Rectal smooth muscle tissue (tissue), 1 donor: ENCODE measurements around the gene TARS2.
A peak's percentile ranks its signal among the peaks of the same experiment; 100 is the strongest.

ENCODE experiments used
- H3K27ac ChIP-seq: one replicate; pipeline ENCODE4 v1.7.0; 2013; ENCODE audit warnings: low read depth, low read length, inconsistent platforms
- H3K27me3 ChIP-seq: one replicate; pipeline ENCODE4 v1.7.0; 2013; ENCODE audit warnings: low read length; ENCODE audit not compliant: control insufficient read depth, insufficient read depth
- H3K36me3 ChIP-seq: one replicate; pipeline ENCODE4 v1.7.0; 2013; ENCODE audit warnings: low read length; ENCODE audit not compliant: control insufficient read depth, insufficient read depth
- H3K4me1 ChIP-seq: one replicate; pipeline ENCODE4 v1.7.0; 2013; ENCODE audit warnings: low read length; ENCODE audit not compliant: control insufficient read depth, insufficient read depth
- H3K4me3 ChIP-seq: one replicate; pipeline ENCODE4 v1.7.0; 2013; ENCODE audit warnings: low read length
- H3K9ac ChIP-seq: one replicate; pipeline ENCODE4 v1.7.0; 2013; ENCODE audit warnings: low read length

TARS2 gene

GRCh38 chr1:150486966-150487762, at the start of gene TARS2:
Gene TARS2 (plus strand): TSS chr1:150487419. CDS start chr1:150487451, 32 bp downstream.
- H3K27me3 ChIP-seq: no peaks in the 10 kb centered on the region
- peak within 1 kb of the TSS; percentile 94 for H3K4me3 ChIP-seq
- H3K9ac ChIP-seq: peak within 1 kb of the TSS; percentile 80

GRCh38 chr1:150441121-150441520, 46.1 kb upstream of the TARS2 start:
- no peak overlapping the region for H3K27ac ChIP-seq
- H3K36me3 ChIP-seq: peaks cover 7% of the 10 kb centered on the region
- no peaks in the 10 kb centered on the region for H3K4me1 ChIP-seq
- no peak overlapping the region for H3K9ac ChIP-seq
- no peaks in the 10 kb centered on the region for H3K27me3 ChIP-seq
- H3K4me3 ChIP-seq: no peak overlapping the region

More at GRCh38 chr1:150486966-150487762, at the start of gene TARS2:
- H3K4me1 ChIP-seq: no peaks in the 10 kb centered on the region
- peaks cover 7% of the 10 kb centered on the region for H3K36me3 ChIP-seq
- peak within 1 kb of the TSS; percentile 74 for H3K27ac ChIP-seq

- Histone ChIP-seq H3K27me3 (no peaks in the 10 kb centered on the region), H3K27ac (no peak overlapping the region), H3K36me3 (peaks cover 9% of the 10 kb centered on the region), H3K4me3 (no peak overlapping the region), H3K9ac (no peak overlapping the region), H3K4me1 (no peaks in the 10 kb centered on the region)
These were observed 43.0 kb upstream of the TARS2 start for GRCh38 chr1:150444232-150444631.

GRCh38 chr1:150456146-150456647, 31.0 kb upstream of the TARS2 start:
- no peak overlapping the region for H3K27ac ChIP-seq
- H3K4me1 ChIP-seq: no peaks in the 10 kb centered on the region
- H3K27me3 ChIP-seq: no peaks in the 10 kb centered on the region
- H3K4me3 ChIP-seq: no peak overlapping the region
- H3K36me3 ChIP-seq: peaks cover 7% of the 10 kb centered on the region
- no peak overlapping the region for H3K9ac ChIP-seq

- Histone ChIP-seq H3K27me3 (no peaks in the 10 kb centered on the region), H3K9ac (no peak overlapping the region), H3K36me3 (peaks cover 7% of the 10 kb centered on the region), H3K4me3 (no peak overlapping the region), H3K27ac (no peak overlapping the region), H3K4me1 (no peaks in the 10 kb centered on the region)
These were observed 22.8 kb upstream of the TARS2 start for GRCh38 chr1:150464422-150464826.

- no peak overlapping the region for H3K27ac ChIP-seq
- no peaks in the 10 kb centered on the region for H3K4me1 ChIP-seq
- no peaks in the 10 kb centered on the region for H3K27me3 ChIP-seq
- peaks cover 23% of the 10 kb centered on the region for H3K36me3 ChIP-seq
- H3K4me3 ChIP-seq: no peak overlapping the region
- H3K9ac ChIP-seq: no peak overlapping the region
These were observed 20.3 kb upstream of the TARS2 start for GRCh38 chr1:150466964-150467363.

- H3K4me1 ChIP-seq: no peaks in the 10 kb centered on the region
- H3K27me3 ChIP-seq: no peaks in the 10 kb centered on the region
- no peak overlapping the region for H3K4me3 ChIP-seq
- peaks cover 30% of the 10 kb centered on the region for H3K36me3 ChIP-seq
- H3K27ac ChIP-seq: no peak overlapping the region
- no peak overlapping the region for H3K9ac ChIP-seq
These were observed 17.9 kb upstream of the TARS2 start for GRCh38 chr1:150469291-150469690.

GRCh38 chr1:150472601-150473200, 14.5 kb upstream of the TARS2 start:
- no peak overlapping the region for H3K27ac ChIP-seq
- H3K4me3 ChIP-seq: no peak overlapping the region
- no peak overlapping the region for H3K9ac ChIP-seq
- no peaks in the 10 kb centered on the region for H3K4me1 ChIP-seq
- H3K27me3 ChIP-seq: no peaks in the 10 kb centered on the region
- peaks cover 23% of the 10 kb centered on the region for H3K36me3 ChIP-seq

- Histone ChIP-seq H3K9ac (no peak overlapping the region), H3K4me3 (no peak overlapping the region), H3K27ac (no peak overlapping the region), H3K4me1 (no peaks in the 10 kb centered on the region), H3K27me3 (no peaks in the 10 kb centered on the region), H3K36me3 (peaks cover 23% of the 10 kb centered on the region)
These were observed 13.6 kb upstream of the TARS2 start for GRCh38 chr1:150473659-150474058.

GRCh38 chr1:150474869-150475268, 12.3 kb upstream of the TARS2 start:
- H3K36me3 ChIP-seq: peaks cover 23% of the 10 kb centered on the region
- no peaks in the 10 kb centered on the region for H3K27me3 ChIP-seq
- no peak overlapping the region for H3K27ac ChIP-seq
- H3K4me3 ChIP-seq: no peak overlapping the region
- no peaks in the 10 kb centered on the region for H3K4me1 ChIP-seq
- H3K9ac ChIP-seq: no peak overlapping the region

GRCh38 chr1:150476754-150477153, 10.5 kb upstream of the TARS2 start:
- no peak overlapping the region for H3K4me3 ChIP-seq
- H3K9ac ChIP-seq: no peak overlapping the region
- no peaks in the 10 kb centered on the region for H3K4me1 ChIP-seq
- peaks cover 9% of the 10 kb centered on the region for H3K36me3 ChIP-seq
- no peak overlapping the region for H3K27ac ChIP-seq
- H3K27me3 ChIP-seq: no peaks in the 10 kb centered on the region

- no peak overlapping the region for H3K27ac ChIP-seq
- no peaks in the 10 kb centered on the region for H3K27me3 ChIP-seq
- H3K9ac ChIP-seq: no peak overlapping the region
- peaks cover 3% of the 10 kb centered on the region for H3K36me3 ChIP-seq
- H3K4me3 ChIP-seq: no peak overlapping the region
- no peaks in the 10 kb centered on the region for H3K4me1 ChIP-seq
These were observed 9.9 kb upstream of the TARS2 start for GRCh38 chr1:150477320-150477719.
